Chondrocyte (in vitro differentiated cells): ENCODE results near the gene RAB37. TPM values are rescaled to one million over a fixed set of nuclear protein-coding genes. Genes with fewer than 3 reads are reported as not detected.
A peak's percentile ranks its signal among the peaks of the same experiment; 100 is the strongest.

Experiments
- DNase-seq: peaks from one replicate; pipeline ENCODE4 v3.0.0; 2021; ENCODE audit warnings: mixed read lengths, low spot score
- H3K27ac Mint-ChIP-seq: one replicate; pipeline ENCODE4 v1.8.0; 2021; ENCODE audit warnings: mild to moderate bottlenecking, moderate library complexity, mixed read lengths; ENCODE audit not compliant: unreplicated experiment
- H3K27me3 Mint-ChIP-seq: 2 replicates; pipeline ENCODE4 v1.8.0; 2021; ENCODE audit warnings: low read depth, mixed read lengths
- H3K36me3 Mint-ChIP-seq: 2 replicates; pipeline ENCODE4 v1.8.0; 2021; ENCODE audit warnings: low read depth, mixed read lengths
- H3K4me1 Mint-ChIP-seq: 2 replicates; pipeline ENCODE4 v1.8.0; 2021; ENCODE audit warnings: low read depth, mild to moderate bottlenecking, mixed read lengths
- H3K4me3 Mint-ChIP-seq: one replicate; pipeline ENCODE4 v1.8.0; 2021; ENCODE audit warnings: mild to moderate bottlenecking, moderate library complexity, mixed read lengths; ENCODE audit not compliant: unreplicated experiment
- H3K9me3 Mint-ChIP-seq: 2 replicates; pipeline ENCODE4 v1.8.0; 2021; ENCODE audit warnings: low read depth, mixed read lengths
- CTCF ChIP-seq: fragments of 200-600 bp; sonication (generic); IDR thresholded peaks from 2 replicates; pipeline ENCODE4 v1.5.0; 2021; ENCODE audit warnings: antibody characterized with exemption, mild to moderate bottlenecking, moderate library complexity
- total RNA-seq: library from RNA; stranded (reverse); gene quantifications from 3 replicates; pipeline ENCODE4 v1.2.1, GENCODE V29; 2021

RAB37 gene
- total RNA-seq, 1 donor from 2014 or later = 0.15 TPM

- DNase-seq = no peak
- Mint-ChIP-seq H3K27ac (no peak overlapping the region), H3K27me3 (peaks cover 2% of the 10 kb centered on the region), H3K9me3 (no peaks in the 10 kb centered on the region), H3K4me3 (peak overlapping the region; percentile 7), H3K36me3 (no peaks in the 10 kb centered on the region), H3K4me1 (peaks cover 30% of the 10 kb centered on the region)
- TF ChIP-seq CTCF = peak; percentile 100
Observed at GRCh38 chr17:74744714-74745547, 7.9 kb downstream of the RAB37 start.

- no peak for DNase-seq
Observed at GRCh38 chr17:74745548-74746177, 8.6 kb downstream of the RAB37 start.

GRCh38 chr17:74746376-74746775 is 9.3 kb downstream of the RAB37 start:
- no peak for TF ChIP-seq CTCF
- Mint-ChIP-seq H3K36me3 (no peaks in the 10 kb centered on the region), H3K27me3 (peaks cover 2% of the 10 kb centered on the region), H3K9me3 (no peaks in the 10 kb centered on the region), H3K27ac (peak overlapping the region; percentile 59), H3K4me1 (peaks cover 45% of the 10 kb centered on the region), H3K4me3 (no peak overlapping the region)
- DNase-seq = no peak

More at GRCh38 chr17:74745548-74746177, 8.6 kb downstream of the RAB37 start:
- Mint-ChIP-seq H3K9me3 (no peaks in the 10 kb centered on the region), H3K27me3 (peaks cover 2% of the 10 kb centered on the region), H3K36me3 (no peaks in the 10 kb centered on the region), H3K4me3 (no peak overlapping the region), H3K27ac (no peak overlapping the region), H3K4me1 (peaks cover 38% of the 10 kb centered on the region)
- TF ChIP-seq CTCF = no peak

GRCh38 chr17:74746922-74747321 is 9.9 kb downstream of the RAB37 start:
- no peak overlapping the region for H3K27ac Mint-ChIP-seq

GRCh38 chr17:74748279-74748528 is 11.1 kb downstream of the RAB37 start:
- DNase-seq = no peak
- no peak for TF ChIP-seq CTCF
- peaks cover 2% of the 10 kb centered on the region for H3K27me3 Mint-ChIP-seq
- peaks cover 51% of the 10 kb centered on the region for H3K4me1 Mint-ChIP-seq
- H3K36me3 Mint-ChIP-seq = peaks cover 3% of the 10 kb centered on the region
- no peaks in the 10 kb centered on the region for H3K9me3 Mint-ChIP-seq
- no peak overlapping the region for H3K27ac Mint-ChIP-seq
- H3K4me3 Mint-ChIP-seq = peak overlapping the region; percentile 65

More at GRCh38 chr17:74746922-74747321, 9.9 kb downstream of the RAB37 start:
- no peak for DNase-seq
- Mint-ChIP-seq H3K4me3 (no peak overlapping the region), H3K27me3 (peaks cover 2% of the 10 kb centered on the region), H3K36me3 (no peaks in the 10 kb centered on the region), H3K9me3 (no peaks in the 10 kb centered on the region), H3K4me1 (peaks cover 49% of the 10 kb centered on the region)
- TF ChIP-seq CTCF = no peak
